Smooth muscle cell (in vitro differentiated cells): ENCODE data around the gene MAPRE2. TPM values are rescaled to one million over a fixed set of nuclear protein-coding genes. Genes with fewer than 3 reads are reported as not detected.

Experiments
- DNase-seq: peaks from one replicate; lab custom pipeline; 2025; ENCODE audit not compliant: unreplicated experiment; lab: John Stamatoyannopoulos, UW
- H2AFZ ChIP-seq: fragments of 200-600 bp; sonication (generic); 2 replicates; pipeline ENCODE4 v1.6.0; 2016; ENCODE audit warnings: antibody characterized with exemption, low read depth, mild to moderate bottlenecking
- H3F3A ChIP-seq: fragments of 200-600 bp; sonication (generic); 2 replicates; pipeline ENCODE4 v1.6.0; 2017; ENCODE audit warnings: antibody characterized with exemption, low read depth
- H3K27ac ChIP-seq: fragments of 200-600 bp; sonication (generic); 2 replicates; pipeline ENCODE4 v1.5.1; 2016; ENCODE audit warnings: low read depth, mild to moderate bottlenecking
- H3K27me3 ChIP-seq: fragments of 200-600 bp; sonication (generic); 2 replicates; pipeline ENCODE4 v1.6.1; 2016; ENCODE audit warnings: low read depth, mild to moderate bottlenecking
- H3K36me3 ChIP-seq: fragments of 200-600 bp; sonication (generic); 2 replicates; pipeline ENCODE4 v1.5.1; 2016; ENCODE audit warnings: low read depth
- H3K4me1 ChIP-seq: fragments of 200-600 bp; sonication (generic); 2 replicates; pipeline ENCODE4 v1.5.1; 2016; ENCODE audit warnings: low read depth
- H3K4me2 ChIP-seq: fragments of 200-600 bp; sonication (generic); 2 replicates; pipeline ENCODE4 v1.6.0; 2016; ENCODE audit warnings: mild to moderate bottlenecking
- H3K4me3 ChIP-seq: fragments of 200-600 bp; sonication (generic); 2 replicates; pipeline ENCODE4 v1.5.1; 2016; ENCODE audit warnings: mild to moderate bottlenecking
- H3K79me2 ChIP-seq: fragments of 200-600 bp; sonication (generic); 2 replicates; pipeline ENCODE4 v1.6.0; 2016; ENCODE audit warnings: low read depth, mild to moderate bottlenecking
- H3K9ac ChIP-seq: fragments of 200-600 bp; sonication (generic); 2 replicates; pipeline ENCODE4 v1.6.0; 2016; ENCODE audit warnings: low read depth
- H3K9me3 ChIP-seq: fragments of 200-600 bp; sonication (generic); replicated peaks from 2 replicates; pipeline ENCODE4 v1.5.1; 2016; ENCODE audit warnings: low read depth
- H4K20me1 ChIP-seq: fragments of 200-600 bp; sonication (generic); 2 replicates; pipeline ENCODE4 v1.6.0; 2016; ENCODE audit warnings: low read depth
- CTCF ChIP-seq: fragments of 200-600 bp; sonication (generic); IDR thresholded peaks from 2 replicates; pipeline ENCODE4 v1.5.1; 2017; ENCODE audit warnings: borderline replicate concordance, mild to moderate bottlenecking, antibody characterized with exemption; ENCODE audit not compliant: insufficient read depth, poor library complexity, severe bottlenecking
- WGBS: methylation state at CpG from one replicate; pipeline ENCODE4 v1.1.7; 2016; ENCODE audit warnings: low lambda C conversion rate; 5-methylcytosine and 5-hydroxymethylcytosine counted together
- polyA plus RNA-seq: library from polyadenylated mRNA; unstranded; fragments of >200 nt; fragmentation: Nextera tagmentation; extraction: Ambion mirVana; gene quantifications from 2 replicates; pipeline ENCODE4 v1.2.1, GENCODE V29; 2016
- total RNA-seq: library from RNA; depleted of rRNA; stranded (reverse); fragments of >200 nt; gene quantifications from 2 replicates; pipeline ENCODE4 v1.2.3, GENCODE V29; 2014

The MAPRE2 gene
- total and polyA plus RNA-seq, 2 experiments from 2014 or later, result 11.2 to 21.8 TPM

- TF ChIP-seq CTCF, result no peak
- Histone ChIP-seq H3K9ac (no peak overlapping the region), H3K79me2 (no peaks in the 10 kb centered on the region), H3K4me1 (no peaks in the 10 kb centered on the region), H3K4me2 (no peak overlapping the region), H3K4me3 (no peak overlapping the region), H3F3A (no peaks in the 10 kb centered on the region), H2AFZ (no peak overlapping the region), H3K27ac (no peak overlapping the region), H3K36me3 (no peaks in the 10 kb centered on the region), H4K20me1 (no peaks in the 10 kb centered on the region), H3K27me3 (no peaks in the 10 kb centered on the region), H3K9me3 (no peaks in the 10 kb centered on the region)
- WGBS, result 91% methylated on average over 2 of the region's 2 CpGs
- no peak for DNase-seq
Observed at GRCh38 chr18:35091841-35092240, 50.6 kb downstream of the MAPRE2 start.

GRCh38 chr18:35095983-35096676, 54.9 kb downstream of the MAPRE2 start:
- Histone ChIP-seq H3K9me3 (no peaks in the 10 kb centered on the region), H4K20me1 (no peaks in the 10 kb centered on the region), H3K4me1 (no peaks in the 10 kb centered on the region), H3K4me3 (no peak overlapping the region), H3K27me3 (no peaks in the 10 kb centered on the region), H3F3A (no peaks in the 10 kb centered on the region), H3K79me2 (no peaks in the 10 kb centered on the region), H3K9ac (no peak overlapping the region), H2AFZ (no peak overlapping the region), H3K36me3 (peaks cover 8% of the 10 kb centered on the region), H3K27ac (no peak overlapping the region), H3K4me2 (no peak overlapping the region)
- 93% methylated on average over 1 of the region's 1 CpG for WGBS
- TF ChIP-seq CTCF, result no peak
- DNase-seq, result no peak

GRCh38 chr18:35096677-35097011, 55.4 kb downstream of the MAPRE2 start:
- Histone ChIP-seq H3K4me2 (no peak overlapping the region), H4K20me1 (no peaks in the 10 kb centered on the region), H3K79me2 (no peaks in the 10 kb centered on the region), H3K27me3 (no peaks in the 10 kb centered on the region), H3K36me3 (peaks cover 8% of the 10 kb centered on the region), H3F3A (no peaks in the 10 kb centered on the region), H3K27ac (no peak overlapping the region), H3K4me3 (no peak overlapping the region), H3K9ac (no peak overlapping the region), H3K4me1 (no peaks in the 10 kb centered on the region), H3K9me3 (no peaks in the 10 kb centered on the region), H2AFZ (no peak overlapping the region)
- no peak for DNase-seq
- TF ChIP-seq CTCF, result no peak

GRCh38 chr18:35097195-35097594, 56.0 kb downstream of the MAPRE2 start:
- H3K4me1 ChIP-seq, result no peaks in the 10 kb centered on the region
- H3K9ac ChIP-seq, result no peak overlapping the region
- no peak for DNase-seq
- H3K9me3 ChIP-seq, result no peaks in the 10 kb centered on the region
- H2AFZ ChIP-seq, result no peak overlapping the region
- no peak overlapping the region for H3K4me2 ChIP-seq
- H4K20me1 ChIP-seq, result no peaks in the 10 kb centered on the region
- H3K4me3 ChIP-seq, result no peak overlapping the region
- H3K27ac ChIP-seq, result no peak overlapping the region
- TF ChIP-seq CTCF, result no peak
- WGBS, result 98% methylated on average over 5 of the region's 5 CpGs
- peaks cover 8% of the 10 kb centered on the region for H3K36me3 ChIP-seq
- H3F3A ChIP-seq, result no peaks in the 10 kb centered on the region
- no peaks in the 10 kb centered on the region for H3K79me2 ChIP-seq
- no peaks in the 10 kb centered on the region for H3K27me3 ChIP-seq
